ENCODE results near the gene YJEFN3.

DNA sequence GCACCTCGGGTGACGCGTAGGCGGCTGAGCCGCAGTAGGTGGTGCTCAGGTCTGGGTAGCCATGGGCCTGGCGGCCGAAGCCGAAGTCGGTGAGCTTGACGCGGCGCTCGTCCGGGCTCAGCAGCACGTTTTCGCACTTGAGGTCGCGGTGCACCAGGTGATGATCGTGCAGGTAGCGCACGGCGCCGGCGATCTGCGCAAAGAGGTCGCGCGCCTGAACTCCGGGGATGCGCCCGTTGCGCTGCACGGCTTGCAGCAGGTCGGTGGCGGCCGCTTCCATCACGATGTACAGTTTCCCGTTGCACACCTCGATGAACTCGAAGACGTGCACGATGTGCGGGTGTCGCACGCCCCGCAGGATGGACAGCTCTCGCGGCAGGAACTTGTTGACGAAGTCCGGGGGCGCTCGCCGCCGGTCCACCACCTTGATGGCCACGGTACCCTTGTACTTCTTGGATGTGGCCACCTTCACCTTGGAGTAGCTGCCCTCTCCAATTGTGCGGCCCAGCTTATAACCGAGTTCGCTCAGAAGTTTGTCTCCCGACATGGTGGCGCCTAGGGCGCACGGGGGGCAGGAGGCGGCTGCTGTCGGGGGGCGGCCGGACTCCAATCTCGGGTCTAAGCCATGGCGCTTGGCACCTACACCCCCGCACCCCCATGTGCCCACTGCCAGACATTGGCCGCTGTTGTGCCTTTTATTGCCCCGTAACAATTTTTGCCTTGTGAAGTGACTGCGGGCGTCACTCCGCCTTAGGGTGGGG lies 13.7 kb upstream of the YJEFN3 start, which contains the start of gene TSSK6:
- TF ChIP-seq TAF1 (IDR thresholded peaks at IDR 0.05; ENCODE audit: low read depth, low read length), result no peak
- no peak for TF ChIP-seq CEBPB (IDR thresholded peaks at IDR 0.05; ENCODE audit: low read depth, low read length)
- no peak for TF ChIP-seq YY1 (IDR thresholded peaks at IDR 0.05; ENCODE audit: low read depth, low read length)
- TF ChIP-seq, protein P1, sequence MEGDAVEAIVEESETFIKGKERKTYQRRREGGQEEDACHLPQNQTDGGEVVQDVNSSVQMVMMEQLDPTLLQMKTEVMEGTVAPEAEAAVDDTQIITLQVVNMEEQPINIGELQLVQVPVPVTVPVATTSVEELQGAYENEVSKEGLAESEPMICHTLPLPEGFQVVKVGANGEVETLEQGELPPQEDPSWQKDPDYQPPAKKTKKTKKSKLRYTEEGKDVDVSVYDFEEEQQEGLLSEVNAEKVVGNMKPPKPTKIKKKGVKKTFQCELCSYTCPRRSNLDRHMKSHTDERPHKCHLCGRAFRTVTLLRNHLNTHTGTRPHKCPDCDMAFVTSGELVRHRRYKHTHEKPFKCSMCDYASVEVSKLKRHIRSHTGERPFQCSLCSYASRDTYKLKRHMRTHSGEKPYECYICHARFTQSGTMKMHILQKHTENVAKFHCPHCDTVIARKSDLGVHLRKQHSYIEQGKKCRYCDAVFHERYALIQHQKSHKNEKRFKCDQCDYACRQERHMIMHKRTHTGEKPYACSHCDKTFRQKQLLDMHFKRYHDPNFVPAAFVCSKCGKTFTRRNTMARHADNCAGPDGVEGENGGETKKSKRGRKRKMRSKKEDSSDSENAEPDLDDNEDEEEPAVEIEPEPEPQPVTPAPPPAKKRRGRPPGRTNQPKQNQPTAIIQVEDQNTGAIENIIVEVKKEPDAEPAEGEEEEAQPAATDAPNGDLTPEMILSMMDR (IDR thresholded peaks at IDR 0.05; ENCODE audit: control extremely low read depth in 1 of 3, insufficient read depth in 1 of 3, low read depth in 1 of 3, low read length in 3 of 3), result no peak
- TF ChIP-seq POLR2A (IDR thresholded peaks at IDR 0.05; ENCODE audit: control extremely low read depth in 1 of 2, low read depth in 2 of 2, low read length in 2 of 2), result no peak
- TF ChIP-seq POLR2AphosphoS5 (IDR thresholded peaks at IDR 0.05; ENCODE audit: low read depth, low read length), result no peak
- TF ChIP-seq EP300 (IDR thresholded peaks at IDR 0.05; ENCODE audit: borderline replicate concordance in 1 of 2, low read depth in 2 of 2, low read length in 2 of 2), result no peak
- no peak for TF ChIP-seq CREB1 (IDR thresholded peaks at IDR 0.05)
- no peak for TF ChIP-seq SUZ12 (IDR thresholded peaks at IDR 0.05; ENCODE audit: low read length)
- TF ChIP-seq SP1 (IDR thresholded peaks at IDR 0.05; ENCODE audit: low read depth, low read length), result no peak
- TF ChIP-seq RAD21 (IDR thresholded peaks at IDR 0.05 in 1 of 2, conservative IDR thresholded peaks at IDR 0.05 in 1 of 2; ENCODE audit: low read depth in 2 of 2, low read length in 2 of 2), result no peak

Measured in H1 (cell line).